ENCODE data around the gene RAB33B. TPM values are rescaled to one million over a fixed set of nuclear protein-coding genes. Genes with fewer than 3 reads are reported as not detected.
A peak's percentile ranks its signal among the peaks of the same experiment; 100 is the strongest.

Gene RAB33B
- total and polyA plus RNA-seq, 9 of the 15 experiments (the other 6 are each of a cell fraction or from before 2014, with no cell fraction given) = 1.7 to 3.7 (median 3.0) TPM

DNA sequence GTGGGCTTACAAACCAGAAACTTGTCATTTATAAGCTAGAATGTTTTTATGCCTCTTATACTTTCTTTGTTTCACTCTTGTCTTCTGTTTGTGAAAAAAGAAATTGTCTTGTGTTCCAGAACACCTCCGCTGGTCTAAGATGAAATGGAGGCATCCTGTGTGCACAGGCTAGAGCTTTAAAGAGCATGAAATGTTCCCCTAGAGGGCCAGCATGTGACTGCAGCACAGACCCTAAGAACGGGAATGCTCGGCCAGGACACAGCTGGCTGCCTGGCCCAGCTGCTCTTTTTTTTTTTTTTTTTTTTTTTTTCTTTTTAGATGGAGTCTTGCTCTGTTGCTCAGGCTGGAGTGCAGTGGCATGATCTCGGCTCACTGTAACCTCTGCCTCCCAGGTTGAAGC lies 68.5 kb downstream of the RAB33B start:
- 11% methylated on average over 2 of the region's 4 CpGs for WGBS (ENCODE audit: insufficient coverage, low coverage, missing lambda C conversion rate)
- ChIA-PET POLR2A (no interaction called here), CTCF (ENCODE audit: low intra/inter-chr PET ratio) (no interaction called here)
- BruUV-seq (replicated peaks) = no TSS peak
- Histone ChIP-seq H3K4me3 (no peak overlapping the region), H3K9me1 (ENCODE audit: control insufficient read depth, insufficient read depth, low read length) (no peaks in the 10 kb centered on the region), H3K9me3 (replicated peaks; ENCODE audit: control insufficient read depth, insufficient read depth, low read depth, low read length) (no peaks in the 10 kb centered on the region), H3K36me3 (ENCODE audit: control insufficient read depth, insufficient read depth, low read length) (no peaks in the 10 kb centered on the region), H3K9ac (ENCODE audit: insufficient read depth in 1 of 2, low read depth in 2 of 2, low read length in 2 of 2) (no peak overlapping the region), H3K79me2 (ENCODE audit: control insufficient read depth, insufficient read depth, low read length) (no peaks in the 10 kb centered on the region), H3K27me3 (ENCODE audit: control insufficient read depth in 2 of 2, insufficient read depth in 2 of 2, low read length in 2 of 2) (0 out of 5 replicates have a peak, but pooled peaks cover 2 to 4% of the 10 kb centered on the region in 2 experiments), H4K20me1 (replicated peaks; ENCODE audit: control insufficient read depth, insufficient read depth, low read length) (no peaks in the 10 kb centered on the region), H3K4me2 (ENCODE audit: insufficient read depth, low read length) (no peak overlapping the region), H3K27ac (ENCODE audit: extremely low read depth, low read depth, low read length) (no peak overlapping the region), H3K4me1 (replicated peaks in 1 of 2; ENCODE audit: control insufficient read depth in 2 of 2, insufficient read depth in 2 of 2, low read length in 2 of 2) (no peaks in the 10 kb centered on the region), H2AFZ (ENCODE audit: low read depth, low read length) (no peak overlapping the region)
- intact Hi-C loops (cut with micrococcal nuclease) (no loop called here), in situ Hi-C loops (cut with MboI) (no loop called here)
- no peak for FAIRE-seq
- no peak for DNase-seq (ENCODE audit: extremely low read depth in 1 of 4, low spot score in 3 of 4)
- peak; percentile 83 for ATAC-seq
- TF ChIP-seq KLF6 (CRISPR knock-in tag; IDR thresholded peaks at IDR 0.05; ENCODE audit: borderline replicate concordance) (no peak), ZBTB1 (CRISPR knock-in tag; IDR thresholded peaks at IDR 0.05; ENCODE audit: borderline replicate concordance, low read depth) (no peak), CTBP1 (IDR thresholded peaks at IDR 0.05; ENCODE audit: borderline replicate concordance) (no peak), ZNF197 (CRISPR knock-in tag; IDR thresholded peaks at IDR 0.05; ENCODE audit: low read depth) (no peak), STAT5A (IDR thresholded peaks at IDR 0.05; ENCODE audit: borderline replicate concordance, low read length) (no peak), TAL1 (IDR thresholded peaks at IDR 0.05) (no peak), ZC3H4 (CRISPR knock-in tag; IDR thresholded peaks at IDR 0.05; ENCODE audit: borderline replicate concordance) (no peak)
- TF ChIP-seq, protein P1, sequence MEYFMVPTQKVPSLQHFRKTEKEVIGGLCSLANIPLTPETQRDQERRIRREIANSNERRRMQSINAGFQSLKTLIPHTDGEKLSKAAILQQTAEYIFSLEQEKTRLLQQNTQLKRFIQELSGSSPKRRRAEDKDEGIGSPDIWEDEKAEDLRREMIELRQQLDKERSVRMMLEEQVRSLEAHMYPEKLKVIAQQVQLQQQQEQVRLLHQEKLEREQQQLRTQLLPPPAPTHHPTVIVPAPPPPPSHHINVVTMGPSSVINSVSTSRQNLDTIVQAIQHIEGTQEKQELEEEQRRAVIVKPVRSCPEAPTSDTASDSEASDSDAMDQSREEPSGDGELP (CRISPR knock-in tag; IDR thresholded peaks at IDR 0.05; ENCODE audit: borderline replicate concordance) = 0 out of 2 replicates have a peak, but pooled peaks have one; percentile 33
- TF ChIP-seq, protein P2, sequence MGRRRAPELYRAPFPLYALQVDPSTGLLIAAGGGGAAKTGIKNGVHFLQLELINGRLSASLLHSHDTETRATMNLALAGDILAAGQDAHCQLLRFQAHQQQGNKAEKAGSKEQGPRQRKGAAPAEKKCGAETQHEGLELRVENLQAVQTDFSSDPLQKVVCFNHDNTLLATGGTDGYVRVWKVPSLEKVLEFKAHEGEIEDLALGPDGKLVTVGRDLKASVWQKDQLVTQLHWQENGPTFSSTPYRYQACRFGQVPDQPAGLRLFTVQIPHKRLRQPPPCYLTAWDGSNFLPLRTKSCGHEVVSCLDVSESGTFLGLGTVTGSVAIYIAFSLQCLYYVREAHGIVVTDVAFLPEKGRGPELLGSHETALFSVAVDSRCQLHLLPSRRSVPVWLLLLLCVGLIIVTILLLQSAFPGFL (CRISPR knock-in tag; IDR thresholded peaks at IDR 0.05) = no peak
- TF ChIP-seq, protein P3, sequence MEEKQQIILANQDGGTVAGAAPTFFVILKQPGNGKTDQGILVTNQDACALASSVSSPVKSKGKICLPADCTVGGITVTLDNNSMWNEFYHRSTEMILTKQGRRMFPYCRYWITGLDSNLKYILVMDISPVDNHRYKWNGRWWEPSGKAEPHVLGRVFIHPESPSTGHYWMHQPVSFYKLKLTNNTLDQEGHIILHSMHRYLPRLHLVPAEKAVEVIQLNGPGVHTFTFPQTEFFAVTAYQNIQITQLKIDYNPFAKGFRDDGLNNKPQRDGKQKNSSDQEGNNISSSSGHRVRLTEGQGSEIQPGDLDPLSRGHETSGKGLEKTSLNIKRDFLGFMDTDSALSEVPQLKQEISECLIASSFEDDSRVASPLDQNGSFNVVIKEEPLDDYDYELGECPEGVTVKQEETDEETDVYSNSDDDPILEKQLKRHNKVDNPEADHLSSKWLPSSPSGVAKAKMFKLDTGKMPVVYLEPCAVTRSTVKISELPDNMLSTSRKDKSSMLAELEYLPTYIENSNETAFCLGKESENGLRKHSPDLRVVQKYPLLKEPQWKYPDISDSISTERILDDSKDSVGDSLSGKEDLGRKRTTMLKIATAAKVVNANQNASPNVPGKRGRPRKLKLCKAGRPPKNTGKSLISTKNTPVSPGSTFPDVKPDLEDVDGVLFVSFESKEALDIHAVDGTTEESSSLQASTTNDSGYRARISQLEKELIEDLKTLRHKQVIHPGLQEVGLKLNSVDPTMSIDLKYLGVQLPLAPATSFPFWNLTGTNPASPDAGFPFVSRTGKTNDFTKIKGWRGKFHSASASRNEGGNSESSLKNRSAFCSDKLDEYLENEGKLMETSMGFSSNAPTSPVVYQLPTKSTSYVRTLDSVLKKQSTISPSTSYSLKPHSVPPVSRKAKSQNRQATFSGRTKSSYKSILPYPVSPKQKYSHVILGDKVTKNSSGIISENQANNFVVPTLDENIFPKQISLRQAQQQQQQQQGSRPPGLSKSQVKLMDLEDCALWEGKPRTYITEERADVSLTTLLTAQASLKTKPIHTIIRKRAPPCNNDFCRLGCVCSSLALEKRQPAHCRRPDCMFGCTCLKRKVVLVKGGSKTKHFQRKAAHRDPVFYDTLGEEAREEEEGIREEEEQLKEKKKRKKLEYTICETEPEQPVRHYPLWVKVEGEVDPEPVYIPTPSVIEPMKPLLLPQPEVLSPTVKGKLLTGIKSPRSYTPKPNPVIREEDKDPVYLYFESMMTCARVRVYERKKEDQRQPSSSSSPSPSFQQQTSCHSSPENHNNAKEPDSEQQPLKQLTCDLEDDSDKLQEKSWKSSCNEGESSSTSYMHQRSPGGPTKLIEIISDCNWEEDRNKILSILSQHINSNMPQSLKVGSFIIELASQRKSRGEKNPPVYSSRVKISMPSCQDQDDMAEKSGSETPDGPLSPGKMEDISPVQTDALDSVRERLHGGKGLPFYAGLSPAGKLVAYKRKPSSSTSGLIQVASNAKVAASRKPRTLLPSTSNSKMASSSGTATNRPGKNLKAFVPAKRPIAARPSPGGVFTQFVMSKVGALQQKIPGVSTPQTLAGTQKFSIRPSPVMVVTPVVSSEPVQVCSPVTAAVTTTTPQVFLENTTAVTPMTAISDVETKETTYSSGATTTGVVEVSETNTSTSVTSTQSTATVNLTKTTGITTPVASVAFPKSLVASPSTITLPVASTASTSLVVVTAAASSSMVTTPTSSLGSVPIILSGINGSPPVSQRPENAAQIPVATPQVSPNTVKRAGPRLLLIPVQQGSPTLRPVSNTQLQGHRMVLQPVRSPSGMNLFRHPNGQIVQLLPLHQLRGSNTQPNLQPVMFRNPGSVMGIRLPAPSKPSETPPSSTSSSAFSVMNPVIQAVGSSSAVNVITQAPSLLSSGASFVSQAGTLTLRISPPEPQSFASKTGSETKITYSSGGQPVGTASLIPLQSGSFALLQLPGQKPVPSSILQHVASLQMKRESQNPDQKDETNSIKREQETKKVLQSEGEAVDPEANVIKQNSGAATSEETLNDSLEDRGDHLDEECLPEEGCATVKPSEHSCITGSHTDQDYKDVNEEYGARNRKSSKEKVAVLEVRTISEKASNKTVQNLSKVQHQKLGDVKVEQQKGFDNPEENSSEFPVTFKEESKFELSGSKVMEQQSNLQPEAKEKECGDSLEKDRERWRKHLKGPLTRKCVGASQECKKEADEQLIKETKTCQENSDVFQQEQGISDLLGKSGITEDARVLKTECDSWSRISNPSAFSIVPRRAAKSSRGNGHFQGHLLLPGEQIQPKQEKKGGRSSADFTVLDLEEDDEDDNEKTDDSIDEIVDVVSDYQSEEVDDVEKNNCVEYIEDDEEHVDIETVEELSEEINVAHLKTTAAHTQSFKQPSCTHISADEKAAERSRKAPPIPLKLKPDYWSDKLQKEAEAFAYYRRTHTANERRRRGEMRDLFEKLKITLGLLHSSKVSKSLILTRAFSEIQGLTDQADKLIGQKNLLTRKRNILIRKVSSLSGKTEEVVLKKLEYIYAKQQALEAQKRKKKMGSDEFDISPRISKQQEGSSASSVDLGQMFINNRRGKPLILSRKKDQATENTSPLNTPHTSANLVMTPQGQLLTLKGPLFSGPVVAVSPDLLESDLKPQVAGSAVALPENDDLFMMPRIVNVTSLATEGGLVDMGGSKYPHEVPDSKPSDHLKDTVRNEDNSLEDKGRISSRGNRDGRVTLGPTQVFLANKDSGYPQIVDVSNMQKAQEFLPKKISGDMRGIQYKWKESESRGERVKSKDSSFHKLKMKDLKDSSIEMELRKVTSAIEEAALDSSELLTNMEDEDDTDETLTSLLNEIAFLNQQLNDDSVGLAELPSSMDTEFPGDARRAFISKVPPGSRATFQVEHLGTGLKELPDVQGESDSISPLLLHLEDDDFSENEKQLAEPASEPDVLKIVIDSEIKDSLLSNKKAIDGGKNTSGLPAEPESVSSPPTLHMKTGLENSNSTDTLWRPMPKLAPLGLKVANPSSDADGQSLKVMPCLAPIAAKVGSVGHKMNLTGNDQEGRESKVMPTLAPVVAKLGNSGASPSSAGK (IDR thresholded peaks at IDR 0.05) = no peak

Data from K562 (cell line).